ENCODE results near the gene PSIP1.

PSIP1 gene

DNA sequence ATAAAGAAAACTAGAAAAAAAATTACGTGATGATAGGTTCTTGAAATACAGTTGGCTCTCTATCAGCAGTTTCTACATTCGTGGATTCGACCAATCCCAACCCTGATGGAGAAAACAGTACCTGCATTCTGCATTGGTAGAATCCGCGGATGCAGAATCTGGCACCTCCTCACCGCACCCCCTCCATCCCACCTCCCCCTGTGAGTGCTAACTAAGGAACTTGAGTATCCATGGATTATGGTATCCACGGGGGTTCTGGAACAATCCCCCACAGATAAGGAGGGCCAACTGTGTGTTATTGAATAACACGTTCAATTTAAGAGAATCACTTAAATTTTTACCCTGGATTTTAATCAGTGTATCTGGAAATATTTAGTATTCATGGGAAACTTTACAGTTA is 10.5 kb upstream of the PSIP1 start:
- TF ChIP-seq EZH2 (IDR thresholded peaks at IDR 0.05; ENCODE audit: borderline replicate concordance, low read length) = no peak
- TF ChIP-seq, protein P1, sequence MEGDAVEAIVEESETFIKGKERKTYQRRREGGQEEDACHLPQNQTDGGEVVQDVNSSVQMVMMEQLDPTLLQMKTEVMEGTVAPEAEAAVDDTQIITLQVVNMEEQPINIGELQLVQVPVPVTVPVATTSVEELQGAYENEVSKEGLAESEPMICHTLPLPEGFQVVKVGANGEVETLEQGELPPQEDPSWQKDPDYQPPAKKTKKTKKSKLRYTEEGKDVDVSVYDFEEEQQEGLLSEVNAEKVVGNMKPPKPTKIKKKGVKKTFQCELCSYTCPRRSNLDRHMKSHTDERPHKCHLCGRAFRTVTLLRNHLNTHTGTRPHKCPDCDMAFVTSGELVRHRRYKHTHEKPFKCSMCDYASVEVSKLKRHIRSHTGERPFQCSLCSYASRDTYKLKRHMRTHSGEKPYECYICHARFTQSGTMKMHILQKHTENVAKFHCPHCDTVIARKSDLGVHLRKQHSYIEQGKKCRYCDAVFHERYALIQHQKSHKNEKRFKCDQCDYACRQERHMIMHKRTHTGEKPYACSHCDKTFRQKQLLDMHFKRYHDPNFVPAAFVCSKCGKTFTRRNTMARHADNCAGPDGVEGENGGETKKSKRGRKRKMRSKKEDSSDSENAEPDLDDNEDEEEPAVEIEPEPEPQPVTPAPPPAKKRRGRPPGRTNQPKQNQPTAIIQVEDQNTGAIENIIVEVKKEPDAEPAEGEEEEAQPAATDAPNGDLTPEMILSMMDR (IDR thresholded peaks at IDR 0.05; ENCODE audit: low read length) = no peak
- Histone ChIP-seq H3K9me3 (ENCODE audit: low read length) (no peaks in the 10 kb centered on the region), H3K79me2 (ENCODE audit: insufficient read depth, low read length) (no peaks in the 10 kb centered on the region), H3K4me3 (ENCODE audit: low read depth, low read length, poor library complexity, severe bottlenecking) (no peak overlapping the region), H3K36me3 (ENCODE audit: insufficient read depth, low read length) (no peaks in the 10 kb centered on the region), H4K20me1 (ENCODE audit: insufficient read depth, low read length) (no peaks in the 10 kb centered on the region), H3K27me3 (ENCODE audit: insufficient read depth, low read length) (no peaks in the 10 kb centered on the region), H3F3A (ENCODE audit: insufficient read depth, low read length) (no peaks in the 10 kb centered on the region), H3K9ac (ENCODE audit: low read length) (no peak overlapping the region), H3K4me1 (ENCODE audit: insufficient read depth, low read length, severe bottlenecking) (no peaks in the 10 kb centered on the region), H3K9me2 (ENCODE audit: low read depth, low read length) (no peaks in the 10 kb centered on the region), H2AFZ (ENCODE audit: low read length) (no peak overlapping the region), H3K4me2 (ENCODE audit: low read length) (no peak overlapping the region), H3K27ac (ENCODE audit: low read depth, low read length, poor library complexity, severe bottlenecking) (no peak overlapping the region)

DNA sequence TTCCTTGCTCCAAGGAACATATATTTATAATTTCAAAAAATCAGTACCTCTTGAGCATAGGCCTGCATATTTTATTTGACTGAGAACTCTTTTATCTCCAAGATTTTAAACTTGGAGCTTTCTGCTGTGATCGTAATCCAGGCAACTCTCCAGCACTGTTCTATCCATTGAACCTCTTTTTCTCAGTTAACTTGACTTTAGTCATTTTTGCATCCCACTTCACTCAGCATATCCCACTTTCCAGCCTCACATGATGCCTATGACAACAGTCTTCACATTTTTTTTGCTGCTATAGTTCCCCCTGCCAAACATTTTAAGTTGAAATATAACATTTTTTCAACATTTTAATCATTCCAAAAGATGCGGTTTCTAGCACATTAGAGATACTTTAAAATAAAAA is 9.1 kb upstream of the PSIP1 start:
- no peaks in the 10 kb centered on the region for H3K9me2 ChIP-seq (ENCODE audit: low read depth, low read length)
- H2AFZ ChIP-seq (ENCODE audit: low read length) = no peak overlapping the region
- no peaks in the 10 kb centered on the region for H3K36me3 ChIP-seq (ENCODE audit: insufficient read depth, low read length)
- no peak overlapping the region for H3K4me2 ChIP-seq (ENCODE audit: low read length)
- no peaks in the 10 kb centered on the region for H3K4me1 ChIP-seq (ENCODE audit: insufficient read depth, low read length, severe bottlenecking)
- H3K27me3 ChIP-seq (ENCODE audit: insufficient read depth, low read length) = no peaks in the 10 kb centered on the region
- H3K9ac ChIP-seq (ENCODE audit: low read length) = no peak overlapping the region
- H3F3A ChIP-seq (ENCODE audit: insufficient read depth, low read length) = no peaks in the 10 kb centered on the region
- no peak for TF ChIP-seq EZH2 (IDR thresholded peaks at IDR 0.05; ENCODE audit: borderline replicate concordance, low read length)
- TF ChIP-seq, protein P1 (IDR thresholded peaks at IDR 0.05; ENCODE audit: low read length) = no peak
- H4K20me1 ChIP-seq (ENCODE audit: insufficient read depth, low read length) = no peaks in the 10 kb centered on the region
- no peak overlapping the region for H3K27ac ChIP-seq (ENCODE audit: low read depth, low read length, poor library complexity, severe bottlenecking)
- no peak overlapping the region for H3K4me3 ChIP-seq (ENCODE audit: low read depth, low read length, poor library complexity, severe bottlenecking)
- H3K79me2 ChIP-seq (ENCODE audit: insufficient read depth, low read length) = no peaks in the 10 kb centered on the region
- no peaks in the 10 kb centered on the region for H3K9me3 ChIP-seq (ENCODE audit: low read length)

DNA sequence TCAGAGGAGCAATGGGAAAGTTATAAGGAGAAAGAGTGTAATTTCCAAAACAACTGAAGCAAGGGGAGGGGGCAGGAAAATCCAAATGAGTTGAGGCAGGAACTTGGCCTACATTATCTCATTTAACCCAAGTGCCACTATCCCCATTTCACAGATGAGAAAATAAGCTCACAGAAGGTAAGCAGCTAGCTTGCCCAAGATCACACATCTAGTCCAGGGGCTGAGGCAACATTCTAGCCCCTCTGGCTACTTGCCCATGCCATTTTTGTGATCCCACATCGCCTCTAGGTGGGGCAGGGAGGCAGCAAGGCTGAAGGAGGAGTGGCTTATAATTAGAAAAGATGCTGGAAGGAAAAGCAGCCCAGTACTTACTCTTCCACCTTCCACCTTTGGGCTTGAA is 2.6 kb upstream of the PSIP1 start:
- no peak overlapping the region for H3K4me3 ChIP-seq (ENCODE audit: low read depth, low read length, poor library complexity, severe bottlenecking)
- H4K20me1 ChIP-seq (ENCODE audit: insufficient read depth, low read length) = no peaks in the 10 kb centered on the region
- H3K36me3 ChIP-seq (ENCODE audit: insufficient read depth, low read length) = peaks cover 6% of the 10 kb centered on the region; the same call in 1 of the 2 replicates
- no peaks in the 10 kb centered on the region for H3K9me2 ChIP-seq (ENCODE audit: low read depth, low read length)
- H3K4me1 ChIP-seq (ENCODE audit: insufficient read depth, low read length, severe bottlenecking) = peaks cover 39% of the 10 kb centered on the region
- H3K79me2 ChIP-seq (ENCODE audit: insufficient read depth, low read length) = peaks cover 20% of the 10 kb centered on the region
- H3K9ac ChIP-seq (ENCODE audit: low read length) = no peak overlapping the region
- TF ChIP-seq, protein P1 (IDR thresholded peaks at IDR 0.05; ENCODE audit: low read length) = peak; percentile 37; the same call in 1 of the 2 replicates
- TF ChIP-seq EZH2 (IDR thresholded peaks at IDR 0.05; ENCODE audit: borderline replicate concordance, low read length) = no peak
- H3K27me3 ChIP-seq (ENCODE audit: insufficient read depth, low read length) = no peaks in the 10 kb centered on the region
- H3F3A ChIP-seq (ENCODE audit: insufficient read depth, low read length) = no peaks in the 10 kb centered on the region
- H3K4me2 ChIP-seq (ENCODE audit: low read length) = no peak overlapping the region; the same call in 1 of the 2 replicates
- peak overlapping the region; percentile 90 for H3K27ac ChIP-seq (ENCODE audit: low read depth, low read length, poor library complexity, severe bottlenecking)
- no peaks in the 10 kb centered on the region for H3K9me3 ChIP-seq (ENCODE audit: low read length)
- no peak overlapping the region for H2AFZ ChIP-seq (ENCODE audit: low read length)

Measured in OCI-LY1 (cell line).